ENCODE results near the gene ANKLE2.

ANKLE2 gene

GRCh38 chr12:132687211-132688164, 74.1 kb downstream of the ANKLE2 start, which contains the start of the genes POLE and PXMP2:
POLE (minus strand) TSS chr12:132687342; CDS start chr12:132687315, 27 bp downstream.
PXMP2 (plus strand) TSS chr12:132687587; CDS start chr12:132687671, 84 bp downstream.
- peak; percentile 95 to 96 for DNase-seq (ENCODE audit: low read depth in 2 of 2)

DNA sequence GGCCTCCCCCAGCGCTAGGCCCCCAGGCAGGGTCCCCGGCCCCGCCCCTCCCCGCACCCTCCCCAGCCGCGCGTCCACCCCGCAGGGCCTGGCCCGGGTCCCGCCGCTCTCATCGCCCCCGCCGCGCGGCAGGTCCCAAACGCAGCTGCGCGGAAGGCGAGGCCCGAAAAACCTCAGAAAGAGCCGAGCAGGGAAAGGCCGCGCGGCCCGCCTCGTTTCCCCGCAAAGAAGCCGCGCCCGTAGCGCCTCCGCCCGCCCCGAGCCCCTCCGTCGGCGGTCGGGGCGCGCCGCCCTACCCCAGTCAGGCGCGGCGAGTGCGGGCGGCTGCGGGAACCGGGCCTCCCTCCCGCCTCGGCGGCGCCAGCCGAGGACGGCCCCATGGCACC, 74.8 kb downstream of the ANKLE2 start:
- DNase-seq (ENCODE audit: low read depth in 2 of 2): no peak

DNA sequence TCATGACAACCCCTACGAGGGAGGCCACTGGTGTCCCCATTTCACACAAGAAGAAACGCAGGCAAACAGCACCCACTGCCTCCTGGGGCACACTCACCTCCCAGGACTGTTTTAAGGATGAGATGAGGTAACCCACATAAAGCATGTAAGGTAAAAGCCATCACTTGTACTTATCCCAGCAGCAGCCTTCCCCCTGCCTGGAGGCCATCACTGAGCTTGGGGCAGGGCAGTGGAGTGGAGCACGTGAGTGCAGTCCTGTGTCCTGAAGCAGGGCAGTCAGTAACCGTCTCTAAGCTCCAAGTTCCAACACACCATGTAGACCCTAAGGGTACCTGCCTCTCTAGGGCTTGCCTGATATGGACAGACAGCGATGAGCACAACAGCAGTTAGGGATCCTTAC, 76.2 kb downstream of the ANKLE2 start:
- DNase-seq (ENCODE audit: low read depth in 2 of 2): no peak

GRCh38 chr12:132677492-132677891, 84.1 kb downstream of the ANKLE2 start:
- no peak for DNase-seq (ENCODE audit: low read depth in 2 of 2)

DNA sequence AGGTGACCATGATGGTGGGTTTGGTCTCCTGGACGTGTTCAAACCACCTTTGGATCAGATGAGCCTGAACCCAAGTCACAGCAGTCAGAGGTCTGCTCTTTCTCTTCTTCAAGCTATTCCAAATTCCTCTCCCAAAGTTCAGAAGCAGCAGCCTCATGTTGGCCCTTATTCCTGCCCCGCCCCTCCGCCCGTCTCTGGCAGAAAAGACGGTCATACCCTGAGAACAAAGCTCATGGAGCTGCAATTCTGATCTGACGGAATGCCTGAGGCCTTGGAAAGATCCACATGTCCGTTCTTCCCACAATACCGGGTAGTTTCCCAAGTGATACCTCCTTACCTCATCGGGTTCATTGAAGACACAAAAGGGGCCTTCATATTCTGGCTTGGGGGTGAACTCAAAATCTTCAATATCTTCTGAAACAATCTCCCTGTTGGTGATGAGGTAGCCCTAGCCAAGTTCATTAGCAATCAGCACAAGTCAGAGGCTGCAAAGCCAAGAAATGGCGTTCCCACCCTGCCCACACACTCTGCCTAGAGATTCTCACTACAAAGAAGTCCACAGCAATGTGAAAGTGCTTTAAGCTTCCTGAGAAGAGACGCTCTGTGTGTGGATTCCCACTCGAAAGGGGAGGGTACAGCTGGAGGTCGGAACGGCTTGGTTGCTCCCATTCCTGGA, 85.7 kb downstream of the ANKLE2 start:
- no peak for DNase-seq (ENCODE audit: low read depth in 2 of 2)
